ENCODE results near the gene ZYG11B. TPM values are rescaled to one million over a fixed set of nuclear protein-coding genes. Genes with fewer than 3 reads are reported as not detected.
"Not testable (repeated sequence)": the region's sequence is repeated elsewhere in the genome, so short reads cannot be mapped to it uniquely, and the experiment has no call there.

ZYG11B gene
- total RNA-seq, result 13.2 TPM

- peak; percentile 96 for ATAC-seq
Measured at GRCh38 chr1:52726265-52727113, at the start of gene ZYG11B. TSS of gene ZYG11B (plus strand) at chr1:52726453. CDS start at chr1:52726654, 201 bp downstream.

DNA sequence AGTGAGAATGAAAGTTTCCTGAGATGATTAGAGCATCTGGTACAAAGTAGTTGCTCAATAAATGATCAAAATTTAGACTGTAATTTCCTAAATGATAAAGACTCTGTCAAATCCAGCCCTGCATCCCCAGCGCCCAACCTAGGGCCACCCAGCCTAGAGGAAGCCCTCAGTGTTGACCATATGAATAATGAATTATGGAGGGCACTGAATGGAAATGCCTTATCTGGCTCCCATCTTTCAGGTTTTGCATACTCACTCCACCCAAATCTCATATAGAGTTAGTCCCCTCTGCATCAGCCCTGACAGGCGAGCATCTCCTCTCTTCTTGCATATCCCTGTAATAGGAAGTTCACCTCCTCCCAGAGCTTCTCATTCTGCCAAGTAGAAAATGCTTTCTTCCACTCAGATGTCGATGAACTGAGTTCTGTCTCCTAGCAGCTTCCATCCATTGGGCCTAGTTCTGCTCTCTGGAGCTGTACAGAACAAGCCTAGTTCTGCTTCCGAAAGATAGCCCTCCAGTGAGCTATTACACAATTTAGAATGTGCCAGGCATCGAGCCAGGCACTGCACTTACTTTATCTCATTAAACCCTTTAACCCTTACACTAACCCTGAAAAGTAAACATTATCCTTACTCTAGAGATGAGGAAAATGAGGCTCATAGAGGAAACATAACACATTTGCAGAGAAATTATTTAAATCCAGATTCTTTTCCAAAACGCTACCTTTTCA lies 49.0 kb upstream of the ZYG11B start:
- ATAC-seq, result no peak

GRCh38 chr1:52679048-52679447 lies 47.2 kb upstream of the ZYG11B start:
- ATAC-seq, result no peak

DNA sequence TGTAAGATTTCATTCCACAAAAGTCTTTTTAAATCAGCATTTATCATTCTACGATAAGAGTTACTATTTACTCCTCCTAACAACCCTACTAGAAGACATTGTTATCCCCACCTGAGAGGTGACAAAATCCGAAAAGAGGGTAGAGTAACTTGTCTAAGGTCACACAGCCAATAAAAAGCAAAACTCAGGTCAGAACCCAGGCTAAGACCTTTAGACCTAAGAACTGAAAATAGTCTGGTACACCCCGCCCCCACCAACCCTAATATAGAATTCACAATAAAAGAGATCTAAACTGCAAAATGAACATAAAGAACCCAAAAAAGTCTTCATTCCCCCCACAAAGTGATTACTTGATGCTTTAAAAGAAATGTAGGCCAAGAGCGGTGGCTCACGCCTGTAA lies 46.8 kb upstream of the ZYG11B start:
- no peak for ATAC-seq

GRCh38 chr1:52680353-52680752 lies 45.9 kb upstream of the ZYG11B start:
- no peak for ATAC-seq

- no peak for ATAC-seq
Measured at GRCh38 chr1:52681136-52681535, 45.1 kb upstream of the ZYG11B start.

DNA sequence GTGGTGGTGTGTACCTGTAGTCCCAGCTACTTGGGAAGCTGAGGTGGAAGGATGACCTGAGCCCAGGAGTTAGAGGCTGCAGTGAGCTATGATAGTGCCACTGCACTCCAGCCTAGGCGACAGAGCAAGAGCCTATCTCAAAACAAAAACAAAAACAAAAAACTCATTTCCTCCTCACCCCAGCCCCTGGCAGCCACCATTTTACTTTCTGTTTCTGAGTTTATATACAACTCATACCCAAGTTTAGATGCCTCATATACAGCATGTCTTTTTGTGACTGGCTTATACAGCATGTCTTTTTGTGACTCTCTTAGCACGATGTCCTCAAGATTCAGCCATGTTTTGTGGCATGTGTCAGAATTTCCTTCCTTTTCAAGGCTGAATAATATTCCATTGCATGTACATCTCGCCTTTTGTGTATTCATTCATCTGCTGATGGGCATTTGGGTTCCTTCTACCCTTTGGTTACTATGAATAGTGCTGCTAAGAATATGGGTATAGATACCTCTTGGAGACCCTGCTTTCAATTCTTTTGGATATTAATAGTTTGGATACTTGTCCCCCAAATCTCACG lies 42.8 kb upstream of the ZYG11B start:
- ATAC-seq, result no peak

DNA sequence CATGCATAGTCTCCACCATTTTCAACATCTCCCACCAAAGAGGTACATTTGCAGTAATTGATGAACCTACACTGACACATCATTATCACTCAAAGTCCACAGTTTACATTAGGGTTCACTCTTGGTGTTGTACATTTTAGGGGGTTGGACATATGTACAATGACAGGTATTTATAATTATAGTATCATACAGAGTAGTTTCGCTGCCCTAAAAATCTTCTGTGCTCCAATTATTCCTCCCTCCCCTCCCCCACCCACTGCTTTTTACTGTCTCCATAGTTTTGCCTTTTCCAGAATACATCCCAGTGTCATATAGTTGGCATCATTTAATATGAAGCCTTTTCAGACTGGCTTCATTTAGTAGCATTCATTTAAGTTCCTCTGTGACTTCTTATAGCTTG lies 41.7 kb upstream of the ZYG11B start:
- ATAC-seq, result no peak

- peak; percentile 88 for ATAC-seq
Measured at GRCh38 chr1:52686261-52686751, 39.9 kb upstream of the ZYG11B start.

DNA sequence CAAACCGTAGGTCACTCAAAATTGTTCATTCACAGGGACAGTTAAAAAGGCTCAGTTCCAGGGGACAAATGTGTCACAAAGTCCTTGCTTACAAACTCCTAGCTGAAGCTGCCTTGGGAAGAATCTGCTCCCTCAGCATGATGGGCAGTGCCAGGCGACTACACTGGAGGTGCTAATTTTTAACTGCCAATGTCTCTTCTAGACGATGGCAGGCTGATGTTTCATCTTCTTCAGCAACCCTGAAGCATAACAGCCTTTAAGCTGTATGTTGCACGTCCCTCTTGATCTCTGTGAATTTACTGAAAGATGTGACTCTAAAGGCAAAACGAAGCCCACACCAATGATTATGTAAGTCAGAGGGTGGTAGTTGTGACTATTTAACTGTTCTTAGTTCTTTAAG lies 39.4 kb upstream of the ZYG11B start:
- no peak for ATAC-seq

DNA sequence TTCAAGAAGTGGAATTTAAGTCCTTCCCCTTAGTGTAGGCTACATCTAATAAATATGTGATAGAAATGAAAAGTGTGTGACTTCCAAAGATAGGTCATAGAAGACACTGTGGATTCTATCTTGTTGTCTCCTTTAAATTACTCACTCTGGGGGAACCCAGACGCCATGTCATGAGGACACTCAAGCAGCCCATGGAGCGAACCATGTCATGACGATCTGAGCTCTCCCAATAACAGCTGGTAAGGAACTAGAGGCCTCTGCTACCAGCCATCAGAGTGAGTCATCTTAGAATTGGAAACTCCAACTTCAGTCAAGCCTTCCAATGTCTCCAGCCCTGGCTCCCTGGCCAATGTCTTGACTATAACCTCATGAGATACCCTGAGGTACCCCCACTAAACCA lies 34.4 kb upstream of the ZYG11B start:
- no peak for ATAC-seq

DNA sequence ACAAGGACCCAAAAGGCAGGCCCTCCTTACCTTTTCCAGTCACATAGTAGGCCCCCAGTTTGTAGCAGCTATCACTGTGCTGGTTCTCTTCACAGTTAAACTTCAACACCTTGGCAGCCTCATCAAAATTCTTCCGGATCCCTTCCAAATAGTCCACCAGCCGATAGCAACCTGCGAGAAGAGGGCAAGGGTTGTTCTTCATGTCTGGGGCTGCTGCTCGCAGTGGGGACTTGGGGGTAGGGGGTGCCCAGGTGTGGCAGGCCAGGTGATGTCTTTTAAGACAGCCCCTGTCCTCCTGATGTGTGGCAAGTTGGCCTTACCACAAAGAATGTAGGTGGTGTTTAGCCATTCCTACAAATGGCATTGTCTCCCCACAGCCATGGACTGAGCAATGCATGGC lies 33.6 kb upstream of the ZYG11B start:
- no peak for ATAC-seq

DNA sequence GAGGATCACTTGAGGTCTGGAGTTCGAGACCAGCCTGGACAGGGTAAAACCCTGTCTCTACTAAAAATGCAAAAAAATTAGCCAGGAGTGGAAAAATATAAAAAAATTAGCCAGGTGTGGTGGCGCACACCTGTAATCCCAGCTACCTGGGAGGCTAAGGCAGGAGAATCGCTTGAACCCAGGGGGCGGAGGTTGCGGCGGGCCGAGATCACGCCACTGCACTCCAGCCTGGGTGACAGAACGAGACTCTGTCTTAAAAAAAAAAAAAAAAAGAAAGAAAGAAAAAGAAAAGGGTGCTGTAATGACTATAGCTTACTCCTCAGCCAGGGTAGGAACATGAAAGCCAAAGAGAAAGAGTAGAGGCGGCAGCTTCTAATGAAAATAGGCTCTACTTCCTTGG lies 32.9 kb upstream of the ZYG11B start:
- ATAC-seq, result not testable (repeated sequence)

DNA sequence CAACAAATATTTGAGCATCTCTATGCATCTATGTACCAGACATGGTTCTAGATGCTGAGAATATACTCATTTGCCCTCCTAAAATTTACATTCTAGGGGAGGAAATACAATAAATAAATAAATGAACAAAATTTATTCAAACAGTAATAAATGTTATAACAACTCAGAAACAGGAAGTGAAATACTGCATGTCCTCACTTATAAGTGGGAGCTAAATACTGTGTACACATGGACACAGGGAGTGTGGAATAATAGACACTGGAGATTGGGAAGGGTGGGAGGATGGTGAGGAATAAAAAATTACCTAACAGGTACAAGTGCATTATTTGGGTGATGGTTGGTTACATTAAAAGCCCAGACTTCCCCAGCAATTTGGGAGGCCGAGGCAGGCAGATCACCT lies 32.4 kb upstream of the ZYG11B start:
- ATAC-seq, result no peak

DNA sequence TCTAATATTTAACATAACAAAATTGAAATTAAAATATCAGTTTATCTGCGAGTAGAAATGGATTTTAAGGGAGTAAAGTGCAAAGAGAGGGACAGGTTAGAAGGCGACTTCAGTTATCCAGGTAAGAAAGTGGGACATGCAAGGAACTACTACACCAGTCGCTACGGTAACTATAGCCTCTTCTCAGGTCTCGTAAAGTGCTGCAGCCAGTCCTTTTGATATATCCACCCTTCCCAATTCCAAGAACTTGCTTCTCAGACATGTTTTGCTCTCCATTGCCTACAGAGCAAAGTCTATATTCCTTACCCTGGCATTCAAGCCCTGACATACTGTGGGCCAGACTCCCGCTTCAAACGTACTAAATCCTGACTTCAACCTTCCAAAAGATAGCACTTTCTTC lies 30.6 kb upstream of the ZYG11B start:
- no peak for ATAC-seq

- ATAC-seq, result peak; percentile 86
Measured at GRCh38 chr1:52697795-52698674, 28.2 kb upstream of the ZYG11B start, which contains the start of gene COA7. TSS of gene COA7 (minus strand) at chr1:52698347. CDS start at chr1:52698326, 21 bp downstream.

GRCh38 chr1:52702886-52703787 lies 23.1 kb upstream of the ZYG11B start:
- peak; percentile 93 for ATAC-seq

GRCh38 chr1:52706136-52706670 lies 20.1 kb upstream of the ZYG11B start:
- no peak for ATAC-seq

GRCh38 chr1:52706941-52707926 lies 19.0 kb upstream of the ZYG11B start:
- ATAC-seq, result no peak
